Medulla oblongata (tissue), 1 donor: Measurements from ENCODE around the gene SIL1.
"Not testable (repeated sequence)": the region's sequence is repeated elsewhere in the genome, so short reads cannot be mapped to it uniquely, and the experiment has no call there.

Experiments
- DNase-seq: peaks from one replicate; pipeline ENCODE4 v3.0.0-alpha.2; 2015; ENCODE audit errors: extremely low spot score

SIL1 gene

DNA sequence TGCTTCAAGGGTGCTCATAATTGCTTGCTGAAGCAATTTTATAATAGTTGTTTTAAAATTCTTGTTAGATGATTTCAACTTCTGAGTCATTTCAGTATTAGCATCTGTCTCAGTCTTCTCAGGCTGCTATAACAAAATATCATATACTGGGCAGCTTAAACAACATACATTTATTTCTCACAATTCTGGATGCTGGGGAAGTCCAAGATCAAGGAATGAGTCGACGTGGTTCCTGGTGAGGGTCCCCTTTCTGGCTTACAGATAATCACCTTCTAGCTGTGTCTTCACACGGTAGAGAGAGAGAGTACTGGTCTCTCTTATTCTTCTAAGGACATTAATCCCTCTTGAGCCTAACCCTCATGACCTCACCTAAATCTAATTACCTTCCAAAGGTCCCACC, 160.4 kb downstream of the SIL1 start:
- no peak for DNase-seq

DNA sequence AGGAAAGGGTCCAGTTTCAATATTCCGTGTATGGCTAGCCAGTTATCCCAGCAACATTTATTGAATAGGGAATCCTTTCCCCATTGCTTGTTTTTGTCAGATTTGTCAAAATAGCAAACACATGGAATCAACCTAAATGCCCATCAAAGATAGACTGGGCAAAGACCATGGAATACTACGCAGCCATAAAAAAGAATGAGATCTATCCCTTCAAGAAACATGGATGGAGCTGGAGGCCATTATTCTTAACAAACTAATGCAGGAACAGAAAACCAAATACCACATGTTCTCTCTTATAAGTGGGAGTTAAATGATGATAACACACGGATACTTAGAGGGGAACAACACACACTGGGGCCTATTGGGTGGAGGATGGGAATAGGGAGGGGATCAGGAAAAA, 161.8 kb downstream of the SIL1 start:
- DNase-seq, result not testable (repeated sequence)

DNA sequence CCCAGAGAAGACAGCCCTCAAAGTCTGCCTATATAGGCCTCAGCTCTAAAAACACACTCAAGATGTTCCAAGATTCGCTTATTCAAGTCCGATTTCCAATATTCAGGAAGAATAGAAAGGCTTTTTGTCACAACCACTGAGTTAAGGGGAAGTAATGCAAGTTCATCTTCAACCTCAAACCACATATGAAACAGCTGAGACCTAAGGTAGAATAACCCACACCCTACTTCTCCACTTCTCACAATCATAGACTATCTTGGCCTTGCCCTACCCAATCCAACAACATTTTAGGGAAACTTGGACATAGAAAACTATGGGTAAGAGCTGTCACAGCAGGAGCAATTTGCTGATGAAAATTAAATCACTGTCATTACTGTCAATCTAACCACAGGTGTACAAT, 171.0 kb downstream of the SIL1 start:
- no peak for DNase-seq

DNA sequence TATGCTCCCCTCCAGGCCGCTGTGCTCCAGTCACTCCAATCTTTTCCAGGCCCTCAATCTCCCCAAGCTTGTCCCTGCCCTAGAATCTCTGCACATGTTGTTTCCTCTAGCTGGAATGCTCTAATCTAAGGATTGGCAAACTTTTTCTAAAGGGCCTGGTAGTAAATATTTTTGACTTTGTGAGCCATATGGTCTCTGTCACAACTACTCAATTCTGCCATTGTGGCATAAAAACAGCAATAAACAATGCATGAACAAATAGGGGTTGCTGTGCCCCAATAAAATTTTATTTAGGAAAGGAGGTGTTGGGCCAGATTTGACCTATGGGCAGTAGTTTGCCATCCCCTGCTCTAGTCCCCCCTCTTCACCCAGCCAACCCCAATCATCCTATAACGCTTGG, 172.5 kb downstream of the SIL1 start:
- no peak for DNase-seq

DNA sequence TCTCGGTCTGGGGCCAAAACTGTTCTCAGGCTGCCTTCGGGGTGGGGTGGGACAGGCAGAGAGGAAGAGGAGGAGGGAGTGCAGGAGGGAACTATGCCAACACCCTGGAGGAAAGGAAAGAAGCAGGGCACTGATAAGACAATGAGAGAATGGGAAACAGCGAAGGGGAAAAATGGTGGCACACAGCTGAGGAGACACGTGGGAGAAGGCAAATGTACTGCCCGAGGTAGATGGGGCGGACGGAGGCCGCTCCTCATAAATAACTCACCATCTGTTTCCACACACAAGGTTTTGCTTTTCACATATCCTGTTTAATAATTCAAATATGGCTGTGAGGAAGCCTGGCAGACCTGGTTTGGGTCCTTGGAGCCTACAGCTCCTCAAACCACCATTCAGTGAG, 174.9 kb downstream of the SIL1 start:
- DNase-seq, result no peak

DNA sequence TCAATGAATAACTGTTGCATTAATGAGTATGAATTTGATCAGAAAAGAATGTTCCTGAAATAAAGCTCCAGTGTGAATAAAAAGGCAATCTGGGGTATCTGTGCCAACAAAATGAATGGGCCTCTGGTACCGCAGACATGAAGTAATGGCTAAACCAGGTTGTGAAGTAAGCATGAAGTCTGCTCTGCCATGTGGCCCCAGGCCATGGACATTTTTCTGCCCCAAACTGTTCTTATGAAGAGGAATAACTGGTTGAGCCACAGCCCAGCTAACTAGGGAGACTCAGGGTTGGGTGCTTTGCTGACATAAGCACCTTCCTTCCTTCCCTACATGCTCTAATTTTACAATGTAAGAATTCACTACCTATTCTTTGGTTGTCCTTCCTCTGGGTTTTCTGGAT, 175.6 kb downstream of the SIL1 start:
- no peak for DNase-seq

DNA sequence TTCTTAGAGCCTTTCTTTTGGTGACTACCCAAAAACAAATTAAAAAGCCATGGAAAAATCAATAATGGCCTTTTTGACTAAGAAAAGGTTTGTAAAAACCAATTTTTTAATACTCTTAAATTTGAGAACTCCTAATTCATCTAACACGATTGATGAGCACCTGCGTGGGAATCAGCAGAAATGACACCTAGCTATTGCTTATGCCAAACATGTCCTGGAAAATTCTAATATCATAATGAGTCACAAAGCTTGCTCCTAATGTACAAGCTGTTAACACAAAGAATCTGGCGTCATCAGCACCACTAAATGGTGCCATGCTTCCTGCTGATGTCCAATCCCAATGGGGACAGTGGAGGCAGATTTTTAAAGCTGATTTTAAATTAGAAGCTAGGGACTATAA, 176.8 kb downstream of the SIL1 start:
- no peak for DNase-seq

DNA sequence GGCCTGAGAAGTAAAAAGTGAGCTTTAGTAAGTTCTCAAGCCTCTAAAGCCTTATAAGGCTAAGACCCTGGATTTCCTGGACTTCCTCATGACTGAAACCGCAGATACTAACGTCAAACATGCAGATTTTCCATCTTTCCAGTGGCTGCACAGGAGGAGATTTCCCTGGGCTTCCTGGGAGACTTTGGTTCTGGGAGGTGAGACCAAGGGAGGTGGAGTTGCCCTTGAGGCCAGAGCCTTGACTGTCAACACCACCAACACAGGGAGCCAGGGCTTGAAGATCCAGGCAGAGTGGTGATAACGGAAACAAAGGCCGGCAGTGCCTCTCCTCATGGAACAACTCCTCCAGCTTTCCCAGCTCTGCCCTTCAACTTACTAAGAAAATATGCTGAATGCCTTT, 178.3 kb downstream of the SIL1 start:
- no peak for DNase-seq

DNA sequence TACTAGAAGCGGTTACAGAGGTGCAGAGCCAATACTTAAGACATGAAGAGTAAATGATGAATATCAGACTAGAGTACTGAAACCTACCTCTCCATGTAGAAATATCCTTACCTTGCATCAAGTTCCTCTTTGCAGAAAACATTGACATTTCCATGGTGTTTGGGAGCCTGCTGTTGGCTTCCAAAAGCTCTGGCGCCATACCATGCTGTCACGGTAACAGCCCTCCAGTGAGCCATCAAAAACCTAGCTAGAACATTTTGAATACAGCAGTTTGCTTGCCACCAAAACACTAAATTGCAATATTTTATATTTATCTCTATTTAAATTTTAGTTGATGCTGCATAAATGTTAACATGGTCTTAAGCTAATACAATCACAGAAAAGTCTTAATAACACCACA, 179.0 kb downstream of the SIL1 start:
- no peak for DNase-seq

DNA sequence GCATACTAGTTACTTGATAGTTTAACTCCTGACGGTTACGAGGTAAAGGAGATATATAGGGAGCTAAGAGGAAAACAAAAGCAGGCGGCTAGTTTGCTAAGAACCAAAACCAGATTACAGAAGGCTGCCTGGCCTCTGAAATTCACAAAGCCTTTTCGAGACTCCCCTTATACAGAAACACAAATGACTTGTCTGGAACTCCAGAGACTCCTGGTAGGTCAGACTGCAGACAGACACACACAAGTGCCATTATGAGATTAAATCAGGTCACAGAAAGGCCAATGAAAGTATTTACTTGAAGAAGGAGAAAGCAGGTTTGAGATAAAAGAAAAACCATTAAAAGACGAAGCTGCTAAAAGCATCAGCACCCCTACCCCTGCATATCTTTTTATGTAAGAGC, 180.5 kb downstream of the SIL1 start:
- no peak for DNase-seq

DNA sequence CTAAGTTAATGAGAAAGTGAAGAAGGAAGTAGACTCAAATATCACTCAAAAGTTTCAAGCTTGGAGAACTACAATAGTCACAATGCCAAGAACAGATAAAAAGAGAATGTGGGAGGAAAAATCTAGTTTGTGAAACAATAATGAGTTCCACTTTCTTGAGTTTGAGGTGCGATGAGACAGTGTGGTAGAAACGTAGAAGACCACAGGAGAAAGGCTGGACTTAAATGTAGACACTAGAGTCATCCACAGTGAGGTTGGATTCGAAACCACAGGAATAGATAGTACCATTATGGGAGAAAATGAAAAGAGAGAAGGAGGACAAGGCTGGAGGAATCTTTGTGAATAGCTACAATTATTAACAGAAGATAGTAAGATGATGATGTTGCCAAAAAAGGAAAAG, 182.0 kb downstream of the SIL1 start:
- DNase-seq, result no peak

DNA sequence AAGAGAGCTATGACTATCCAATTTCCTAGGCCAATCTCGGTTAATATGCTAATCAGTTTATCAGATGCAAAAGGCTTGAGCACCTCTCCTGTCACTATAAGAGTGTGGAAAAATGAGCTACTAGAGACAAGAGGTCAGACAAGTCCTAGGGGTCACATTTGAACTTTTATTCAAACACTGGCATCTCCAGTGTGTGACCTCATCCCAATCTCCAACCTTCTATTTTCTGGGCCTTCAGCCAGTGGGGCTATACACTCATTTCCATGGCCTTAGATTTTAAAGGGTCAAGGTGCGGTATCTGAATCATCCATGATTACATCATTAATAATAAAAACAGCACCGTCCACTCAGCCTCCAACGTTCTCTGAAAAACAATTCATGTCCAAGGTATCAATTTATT, 183.4 kb downstream of the SIL1 start:
- no peak for DNase-seq

DNA sequence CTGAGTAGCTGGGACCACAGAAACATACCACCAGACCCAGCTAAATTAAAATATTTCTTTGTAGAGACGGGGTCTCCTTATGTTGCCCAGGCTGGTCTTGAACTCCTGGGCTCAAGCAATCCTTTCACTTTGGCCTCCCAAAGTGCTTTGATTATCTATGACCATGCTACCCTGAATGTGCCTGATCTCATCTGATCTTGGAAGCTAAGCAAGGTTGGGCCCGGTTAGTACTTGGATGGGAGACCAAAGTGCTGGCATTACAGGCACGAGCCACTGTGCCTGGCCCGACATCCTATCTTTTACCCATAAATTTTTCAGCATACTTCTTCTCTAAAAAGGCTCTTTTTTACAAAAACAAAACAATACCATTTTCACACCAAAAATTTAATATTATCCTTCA, 186.0 kb downstream of the SIL1 start:
- no peak for DNase-seq

DNA sequence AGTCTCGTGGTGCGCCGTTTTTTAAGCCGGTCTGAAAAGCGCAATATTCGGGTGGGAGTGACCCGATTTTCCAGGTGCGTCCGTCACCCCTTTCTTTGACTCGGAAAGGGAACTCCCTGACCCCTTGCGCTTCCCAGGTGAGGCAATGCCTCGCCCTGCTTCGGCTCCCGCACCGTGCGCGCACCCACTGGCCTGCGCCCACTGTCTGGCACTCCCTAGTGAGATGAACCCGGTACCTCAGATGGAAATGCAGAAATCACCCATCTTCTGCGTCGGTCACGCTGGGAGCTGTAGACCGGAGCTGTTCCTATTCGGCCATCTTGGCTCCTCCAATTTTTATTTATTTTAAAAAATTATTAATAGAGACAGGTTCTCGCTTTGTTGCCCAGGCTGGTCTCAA, 187.0 kb downstream of the SIL1 start:
- DNase-seq, result not testable (repeated sequence)

DNA sequence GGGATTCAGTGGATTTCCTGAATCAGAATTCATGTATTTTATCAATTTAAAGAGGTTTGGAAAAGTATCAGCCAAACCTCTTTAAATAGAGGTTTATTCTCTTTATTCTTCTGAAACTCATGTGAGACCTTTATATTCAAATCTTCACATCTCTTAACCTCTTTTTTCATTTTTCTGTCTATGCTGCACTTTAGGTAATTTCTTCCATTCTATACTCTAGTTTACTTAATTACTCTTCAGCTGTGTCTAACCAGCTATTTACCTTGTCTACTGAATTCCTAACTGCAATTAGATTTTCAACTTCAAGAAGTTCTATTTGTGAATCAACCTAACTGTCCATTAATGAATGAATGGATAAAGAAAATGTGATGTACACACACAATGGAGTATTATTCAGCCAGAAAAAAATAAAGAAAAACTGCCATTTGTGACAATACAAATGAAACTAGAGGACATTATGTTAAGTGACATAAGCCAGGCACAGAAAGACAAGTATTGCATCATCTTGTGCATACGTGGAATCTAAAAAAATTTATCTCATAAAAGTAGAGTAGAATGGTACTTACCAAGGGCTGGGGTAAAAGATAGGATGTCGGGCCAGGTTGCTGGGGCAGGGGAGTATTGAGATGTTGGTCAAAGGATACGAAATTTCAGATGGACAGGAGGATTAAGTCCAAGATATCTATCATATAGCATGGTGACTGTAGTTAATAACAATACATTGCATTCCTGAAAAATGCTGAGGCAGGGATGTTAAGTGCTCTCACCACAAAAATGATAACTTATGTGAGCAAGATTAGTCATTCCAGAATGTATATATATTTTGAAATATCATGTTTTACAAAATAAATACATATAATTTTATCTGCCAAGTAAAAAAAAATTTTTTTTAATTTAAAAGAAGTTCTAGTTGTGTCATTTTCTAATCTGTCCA, 193.5 kb downstream of the SIL1 start:
- DNase-seq, result no peak

DNA sequence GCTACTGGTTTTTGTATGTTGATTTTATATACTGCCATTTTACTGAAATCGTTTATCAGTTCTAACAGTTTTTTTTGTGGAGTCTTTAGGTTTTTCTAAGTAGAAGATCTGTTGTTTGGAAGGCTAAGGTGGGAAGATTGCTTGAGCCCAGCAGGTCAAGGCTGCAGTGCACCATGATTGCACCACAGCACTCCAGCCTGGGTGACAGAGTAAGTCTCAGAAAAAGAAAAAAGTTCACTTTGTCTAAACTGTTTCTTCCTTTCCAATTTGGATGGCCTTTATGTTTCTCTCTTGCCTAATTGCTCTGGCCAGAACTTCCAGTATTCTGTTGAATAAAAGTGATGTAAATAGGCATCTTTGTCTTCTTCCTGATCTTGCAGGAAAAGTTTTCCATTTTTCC, 198.5 kb downstream of the SIL1 start:
- DNase-seq, result peak; percentile 27

DNA sequence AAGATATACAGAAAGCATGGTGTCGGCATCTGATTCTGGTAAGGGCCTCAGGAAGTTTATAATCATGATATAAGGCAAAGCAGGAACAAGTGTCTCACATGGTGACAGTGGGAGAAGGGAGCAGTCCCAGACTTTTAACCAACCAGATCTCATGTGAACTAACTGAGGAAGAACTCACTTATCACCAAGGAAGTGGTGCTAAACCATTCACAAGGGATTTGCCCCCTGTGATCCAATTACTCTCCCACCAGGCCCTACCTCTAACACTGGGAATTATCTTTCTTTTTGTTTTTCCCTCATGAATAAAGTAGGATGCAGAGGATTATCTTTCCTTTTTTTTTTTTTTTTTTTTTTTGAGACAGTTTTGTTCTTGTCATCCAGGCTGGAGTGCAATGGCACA, 199.6 kb downstream of the SIL1 start:
- no peak for DNase-seq

DNA sequence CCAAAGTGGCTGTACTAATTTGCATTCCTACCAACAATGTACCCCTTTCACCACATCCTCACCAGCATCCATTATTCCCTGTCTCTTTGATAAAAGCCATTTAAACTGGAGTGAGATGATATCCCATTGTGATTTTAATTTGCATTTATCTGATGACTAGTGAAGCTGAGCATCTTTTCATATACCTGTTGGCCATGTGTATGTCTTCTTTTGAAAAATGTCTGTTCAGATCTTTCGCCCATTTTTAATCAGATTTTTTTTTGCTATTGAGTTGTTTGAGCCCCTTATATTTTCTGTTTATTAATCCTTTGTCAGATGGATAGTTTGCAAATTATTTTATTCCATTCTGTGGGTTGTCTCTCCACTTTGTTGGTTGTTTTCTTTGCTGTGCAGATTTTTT, 202.0 kb downstream of the SIL1 start:
- no peak for DNase-seq

DNA sequence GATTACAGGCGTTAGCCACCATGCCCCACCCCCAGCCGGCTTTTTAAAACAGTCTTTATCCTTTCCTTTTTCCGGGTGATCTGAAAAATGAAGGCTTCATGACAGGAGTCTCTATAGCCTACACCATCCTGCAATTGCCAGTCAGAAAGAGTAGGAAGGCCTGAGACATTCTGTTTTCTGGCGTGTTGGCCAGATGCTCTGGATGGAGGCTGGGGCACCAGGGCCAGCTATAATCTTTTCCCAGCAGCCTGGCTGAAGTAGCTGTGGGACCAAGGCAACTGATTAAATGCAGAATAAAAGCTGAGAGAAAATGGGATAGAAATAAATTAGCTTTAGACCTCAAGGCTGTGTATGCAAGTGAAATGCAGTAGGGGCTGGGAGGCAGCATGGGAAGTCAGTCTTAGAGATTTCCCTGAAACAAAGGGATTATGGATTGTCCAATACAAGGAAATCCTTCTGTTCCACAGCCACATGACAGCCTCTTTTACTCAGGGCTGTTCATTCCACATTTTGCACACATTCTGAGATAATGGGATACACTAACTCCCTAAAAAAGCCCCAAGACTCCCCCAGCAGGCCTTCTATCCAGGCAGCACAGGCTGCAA, 207.1 kb downstream of the SIL1 start:
- peak; percentile 65 for DNase-seq

DNA sequence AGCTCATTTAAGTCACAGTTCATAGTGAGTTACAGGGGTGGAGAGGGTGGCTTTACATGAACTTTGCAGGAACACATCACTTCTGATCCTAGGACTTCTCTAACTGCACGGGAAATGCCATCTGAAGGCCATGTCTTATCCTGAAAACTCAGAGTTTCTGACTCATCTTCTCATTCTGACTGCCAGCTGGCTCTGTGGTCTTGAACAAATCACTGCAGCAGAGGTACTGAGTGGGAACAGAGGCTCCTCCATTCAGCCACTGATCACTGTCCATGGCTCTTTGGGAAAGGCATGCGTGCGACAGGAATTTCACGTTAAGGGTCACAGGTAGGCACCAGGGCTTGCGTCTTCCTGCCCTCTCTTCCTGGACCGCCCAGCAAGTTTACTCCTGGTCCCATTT, 208.4 kb downstream of the SIL1 start:
- no peak for DNase-seq

DNA sequence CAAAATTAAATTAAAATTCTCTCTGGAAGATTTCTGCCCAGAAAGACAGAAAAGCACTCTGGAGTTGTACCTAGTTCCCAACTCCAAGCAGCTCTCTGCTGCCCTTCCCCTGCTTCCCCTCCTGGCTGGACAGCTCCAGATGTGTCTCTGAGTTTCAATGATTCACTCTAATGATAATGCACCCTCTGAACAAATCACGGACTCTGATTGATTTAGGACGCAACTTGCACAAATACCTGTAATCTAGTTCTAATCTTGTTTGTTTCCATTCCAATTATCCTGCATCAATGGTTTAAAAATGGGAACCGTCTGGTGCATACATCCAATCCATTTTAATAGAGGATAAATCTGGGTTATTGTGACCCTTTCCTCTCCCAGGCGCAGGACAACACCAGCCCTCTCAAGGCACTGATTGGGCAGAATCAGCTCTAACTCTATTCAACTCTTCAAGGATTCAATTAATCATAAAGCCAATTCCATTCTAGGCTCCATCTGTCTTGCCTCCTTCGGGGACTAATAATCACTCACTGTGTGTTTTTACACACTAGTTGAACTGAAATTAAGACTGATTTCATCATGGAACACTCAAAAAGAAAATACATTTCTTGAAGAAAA, 211.9 kb downstream of the SIL1 start:
- DNase-seq, result no peak

DNA sequence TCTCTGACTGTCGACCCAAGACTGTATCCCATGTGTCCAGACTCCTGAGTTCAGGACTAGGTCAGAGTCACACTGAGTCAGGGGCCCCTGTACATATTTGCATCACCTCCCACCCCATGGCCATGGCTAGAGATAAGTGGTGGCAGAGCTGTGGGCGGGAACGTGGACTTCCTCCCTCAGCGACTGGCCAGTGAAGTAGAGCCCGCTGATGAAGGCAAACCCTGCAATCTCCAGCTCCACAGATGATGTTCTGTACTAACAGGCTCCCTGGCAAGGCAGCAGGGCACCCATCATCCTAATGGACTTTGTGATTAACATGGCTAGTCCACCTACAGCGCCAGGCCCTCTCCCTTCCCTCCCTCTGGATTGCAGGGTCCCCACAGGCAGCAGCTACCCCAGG, 212.5 kb downstream of the SIL1 start:
- no peak for DNase-seq

DNA sequence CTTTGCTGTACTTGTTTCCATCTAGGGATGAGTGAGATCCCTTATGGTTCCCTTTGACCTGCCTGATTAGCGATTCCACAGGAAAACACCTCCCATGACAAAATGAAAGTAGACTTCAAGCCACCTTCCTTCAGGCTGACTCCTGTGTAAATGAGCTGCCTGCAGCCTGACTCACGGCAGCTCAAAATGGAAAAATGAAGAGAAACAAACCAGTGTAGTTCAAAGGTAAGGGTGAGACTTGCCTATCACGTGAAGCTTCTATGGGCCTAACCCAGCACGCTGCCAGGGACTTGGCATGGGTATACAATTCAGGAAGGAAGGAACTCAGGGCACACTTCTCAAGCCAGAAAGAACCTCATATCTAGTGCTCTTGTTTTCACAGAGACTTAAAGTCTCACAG, 212.9 kb downstream of the SIL1 start:
- no peak for DNase-seq
